Measurements from ENCODE around the gene PRR15L.
"Not testable (repeated sequence)": the region's sequence is repeated elsewhere in the genome, so short reads cannot be mapped to it uniquely, and the experiment has no call there.

PRR15L gene

GRCh38 chr17:47988445-47988844 is 30.8 kb upstream of the PRR15L start:
- not testable (repeated sequence) for DNase-seq (ENCODE audit: low spot score)

GRCh38 chr17:47987240-47987835 is 29.7 kb upstream of the PRR15L start:
- DNase-seq (ENCODE audit: low spot score), result no peak

GRCh38 chr17:47986520-47986919 is 28.8 kb upstream of the PRR15L start:
- DNase-seq (ENCODE audit: low spot score), result no peak

GRCh38 chr17:47983492-47984223 is 26.0 kb upstream of the PRR15L start:
- no peak for DNase-seq (ENCODE audit: low spot score)

- DNase-seq (ENCODE audit: low spot score), result no peak
Observed at GRCh38 chr17:47982645-47983390, 25.1 kb upstream of the PRR15L start.

- DNase-seq (ENCODE audit: low spot score), result no peak
Observed at GRCh38 chr17:47982091-47982617, 24.5 kb upstream of the PRR15L start.

- DNase-seq (ENCODE audit: low spot score), result no peak
Observed at GRCh38 chr17:47981462-47981861, 23.8 kb upstream of the PRR15L start.

- no peak for DNase-seq (ENCODE audit: low spot score)
Observed at GRCh38 chr17:47980541-47980940, 22.9 kb upstream of the PRR15L start.

GRCh38 chr17:47978324-47978723 is 20.6 kb upstream of the PRR15L start:
- DNase-seq (ENCODE audit: low spot score), result peak; percentile 85

- no peak for DNase-seq (ENCODE audit: low spot score)
Observed at GRCh38 chr17:47975823-47976205, 18.1 kb upstream of the PRR15L start.

- no peak for DNase-seq (ENCODE audit: low spot score)
Observed at GRCh38 chr17:47975189-47975822, 17.6 kb upstream of the PRR15L start.

- DNase-seq (ENCODE audit: low spot score), result no peak
Observed at GRCh38 chr17:47973541-47973940, 15.9 kb upstream of the PRR15L start.

- peak; percentile 98 for DNase-seq (ENCODE audit: low spot score)
Observed at GRCh38 chr17:47970725-47971499, 13.2 kb upstream of the PRR15L start, which contains the start of gene CDK5RAP3. TSS of gene CDK5RAP3 (plus strand) at chr17:47971113. CDS start at chr17:47971147, 34 bp downstream.

- no peak for DNase-seq (ENCODE audit: low spot score)
Observed at GRCh38 chr17:47969930-47970724, 12.4 kb upstream of the PRR15L start.

GRCh38 chr17:47968836-47969235 is 11.2 kb upstream of the PRR15L start:
- no peak for DNase-seq (ENCODE audit: low spot score)

- peak; percentile 80 for DNase-seq (ENCODE audit: low spot score)
Observed at GRCh38 chr17:47967607-47968252, 10.0 kb upstream of the PRR15L start.

GRCh38 chr17:47966079-47966519 is 8.4 kb upstream of the PRR15L start:
- no peak for DNase-seq (ENCODE audit: low spot score)

GRCh38 chr17:47964856-47965255 is 7.2 kb upstream of the PRR15L start:
- no peak for DNase-seq (ENCODE audit: low spot score)

GRCh38 chr17:47962901-47963300 is 5.2 kb upstream of the PRR15L start:
- no peak for DNase-seq (ENCODE audit: low spot score)

- DNase-seq (ENCODE audit: low spot score), result no peak
Observed at GRCh38 chr17:47961406-47961805, 3.7 kb upstream of the PRR15L start.

Data from hepatic stellate cell (primary cell).